ENCODE measurements around the gene OVAAL.
"Not testable (repeated sequence)": the region's sequence is repeated elsewhere in the genome, so short reads cannot be mapped to it uniquely, and the experiment has no call there.

OVAAL gene

DNA sequence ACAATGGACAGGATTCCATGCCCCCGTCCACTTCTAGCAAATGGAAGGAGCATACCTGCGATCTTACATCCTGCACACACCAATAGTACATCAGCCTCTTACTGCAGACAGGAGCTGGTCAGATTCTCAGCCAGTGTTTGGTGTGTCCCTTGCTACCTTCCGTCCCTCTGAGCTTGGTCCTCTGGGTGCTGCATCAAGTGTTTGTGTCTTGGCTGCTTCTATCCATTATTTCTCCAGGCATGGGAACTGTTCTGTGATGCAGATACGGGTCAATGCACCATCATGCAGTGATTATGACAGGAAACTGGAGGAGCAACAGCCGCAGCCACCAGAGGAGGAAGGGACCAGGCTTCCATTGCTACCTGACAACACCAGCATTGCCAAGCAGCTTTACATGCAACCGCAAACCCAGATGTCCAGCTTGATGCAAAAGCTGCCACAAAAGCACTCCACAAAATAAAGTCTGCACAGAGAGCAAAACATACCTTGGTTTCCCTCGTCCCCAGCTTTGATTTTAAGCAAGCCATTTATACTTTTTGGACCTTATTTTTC is 21.9 kb upstream of the OVAAL start:
- H3K9me3 ChIP-seq (ENCODE audit: control insufficient read depth in 5 of 5, low read length in 5 of 5) = no peaks in the 10 kb centered on the region
- H3K36me3 ChIP-seq (ENCODE audit: control insufficient read depth in 5 of 5, insufficient read depth in 5 of 5, low read length in 5 of 5) = no peaks in the 10 kb centered on the region
- H3K27ac ChIP-seq (ENCODE audit: low read depth, low read length) = no peak overlapping the region
- no peak overlapping the region for H3K9ac ChIP-seq (ENCODE audit: low read length in 5 of 5)
- no peak overlapping the region for H3K4me3 ChIP-seq (ENCODE audit: low read depth in 1 of 5, low read length in 5 of 5)
- peaks cover 1 to 31% (median 6%) of the 10 kb centered on the region in 5 donors for H3K4me1 ChIP-seq (ENCODE audit: control insufficient read depth in 5 of 5, insufficient read depth in 5 of 5, low read length in 5 of 5)
- H3K27me3 ChIP-seq (ENCODE audit: control insufficient read depth in 5 of 5, insufficient read depth in 4 of 5, low read length in 5 of 5) = peaks cover 0 to 4% (median 0%) of the 10 kb centered on the region in 5 donors

DNA sequence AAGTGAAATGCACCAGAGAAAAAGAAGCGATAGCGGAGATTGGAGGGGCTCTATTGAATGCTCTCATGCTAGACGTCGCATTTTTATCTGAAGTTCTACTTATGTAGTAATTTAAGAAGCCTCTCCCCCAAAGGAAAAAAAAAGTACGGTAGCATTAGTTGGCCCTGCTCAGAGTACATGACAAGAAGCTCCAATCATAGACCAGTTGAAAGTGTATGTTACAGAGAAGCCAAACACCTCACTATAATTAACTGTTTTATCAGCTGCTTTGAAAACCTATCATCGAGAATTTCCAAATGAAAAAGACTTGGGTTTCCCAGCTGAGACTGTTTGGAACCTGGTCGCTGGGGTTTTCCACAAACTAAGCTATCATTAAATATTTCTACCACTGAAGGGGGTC is 19.6 kb upstream of the OVAAL start:
- peaks cover 4 to 25% (median 10%) of the 10 kb centered on the region in 5 donors for H3K4me1 ChIP-seq (ENCODE audit: control insufficient read depth in 5 of 5, insufficient read depth in 5 of 5, low read length in 5 of 5)
- no peaks in the 10 kb centered on the region for H3K9me3 ChIP-seq (ENCODE audit: control insufficient read depth in 5 of 5, low read length in 5 of 5)
- no peak overlapping the region for H3K9ac ChIP-seq (ENCODE audit: low read length in 5 of 5)
- H3K4me3 ChIP-seq (ENCODE audit: low read depth in 1 of 5, low read length in 5 of 5) = no peak overlapping the region
- H3K27me3 ChIP-seq (ENCODE audit: control insufficient read depth in 5 of 5, insufficient read depth in 4 of 5, low read length in 5 of 5) = peaks cover 0 to 4% (median 0%) of the 10 kb centered on the region in 5 donors
- no peaks in the 10 kb centered on the region for H3K36me3 ChIP-seq (ENCODE audit: control insufficient read depth in 5 of 5, insufficient read depth in 5 of 5, low read length in 5 of 5)
- no peak overlapping the region for H3K27ac ChIP-seq (ENCODE audit: low read depth, low read length)

DNA sequence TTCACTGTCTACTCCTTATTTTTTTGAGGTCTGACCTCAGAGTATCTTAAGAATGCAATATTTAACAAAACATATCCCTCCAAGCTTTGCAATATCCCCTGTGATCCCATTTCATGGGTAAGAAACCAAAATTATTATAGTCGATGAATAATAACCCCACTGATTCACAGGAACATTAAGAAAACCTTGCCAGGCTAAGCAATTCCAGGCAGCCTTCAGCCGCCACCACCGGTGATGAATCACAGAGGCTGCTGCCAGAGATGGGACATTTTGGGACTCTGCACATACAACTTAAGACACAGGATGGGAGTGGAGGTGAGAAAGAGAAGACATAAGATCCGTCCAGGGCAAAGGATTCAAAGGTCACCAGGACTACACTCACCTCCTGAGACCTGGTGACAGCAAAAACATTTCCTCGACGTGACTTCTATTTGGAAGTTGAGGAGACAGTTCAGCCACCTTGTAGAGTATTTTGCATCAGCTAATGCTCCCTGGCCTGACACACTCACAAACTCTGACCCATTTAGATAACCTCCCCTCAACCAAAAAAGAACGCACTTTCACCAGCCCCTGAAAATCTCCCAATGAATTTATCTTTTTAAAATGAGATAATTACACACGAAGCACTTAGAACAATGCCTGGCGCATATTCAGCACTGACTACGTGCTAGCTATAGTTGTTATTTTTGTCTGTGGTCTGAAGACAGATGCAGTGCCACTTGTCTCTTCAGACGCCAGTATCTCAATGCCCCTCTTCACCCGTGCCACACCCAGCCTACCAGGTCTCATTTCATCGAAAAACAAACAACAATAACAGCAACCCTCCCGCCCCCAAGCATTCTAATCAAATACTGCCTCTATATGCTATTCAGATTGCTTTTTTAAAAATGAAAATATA is 17.8 kb upstream of the OVAAL start:
- no peaks in the 10 kb centered on the region for H3K36me3 ChIP-seq (ENCODE audit: control insufficient read depth in 5 of 5, insufficient read depth in 5 of 5, low read length in 5 of 5)
- H3K9me3 ChIP-seq (ENCODE audit: control insufficient read depth in 5 of 5, low read length in 5 of 5) = no peaks in the 10 kb centered on the region
- H3K27ac ChIP-seq (ENCODE audit: low read depth, low read length) = peak overlapping the region; percentile 44
- no peak overlapping the region for H3K4me3 ChIP-seq (ENCODE audit: low read depth in 1 of 5, low read length in 5 of 5)
- no peak overlapping the region for H3K9ac ChIP-seq (ENCODE audit: low read length in 5 of 5)
- peaks cover 0 to 4% (median 0%) of the 10 kb centered on the region in 5 donors for H3K27me3 ChIP-seq (ENCODE audit: control insufficient read depth in 5 of 5, insufficient read depth in 4 of 5, low read length in 5 of 5)
- H3K4me1 ChIP-seq (ENCODE audit: control insufficient read depth in 5 of 5, insufficient read depth in 5 of 5, low read length in 5 of 5) = peaks cover 4 to 25% (median 10%) of the 10 kb centered on the region in 5 donors

DNA sequence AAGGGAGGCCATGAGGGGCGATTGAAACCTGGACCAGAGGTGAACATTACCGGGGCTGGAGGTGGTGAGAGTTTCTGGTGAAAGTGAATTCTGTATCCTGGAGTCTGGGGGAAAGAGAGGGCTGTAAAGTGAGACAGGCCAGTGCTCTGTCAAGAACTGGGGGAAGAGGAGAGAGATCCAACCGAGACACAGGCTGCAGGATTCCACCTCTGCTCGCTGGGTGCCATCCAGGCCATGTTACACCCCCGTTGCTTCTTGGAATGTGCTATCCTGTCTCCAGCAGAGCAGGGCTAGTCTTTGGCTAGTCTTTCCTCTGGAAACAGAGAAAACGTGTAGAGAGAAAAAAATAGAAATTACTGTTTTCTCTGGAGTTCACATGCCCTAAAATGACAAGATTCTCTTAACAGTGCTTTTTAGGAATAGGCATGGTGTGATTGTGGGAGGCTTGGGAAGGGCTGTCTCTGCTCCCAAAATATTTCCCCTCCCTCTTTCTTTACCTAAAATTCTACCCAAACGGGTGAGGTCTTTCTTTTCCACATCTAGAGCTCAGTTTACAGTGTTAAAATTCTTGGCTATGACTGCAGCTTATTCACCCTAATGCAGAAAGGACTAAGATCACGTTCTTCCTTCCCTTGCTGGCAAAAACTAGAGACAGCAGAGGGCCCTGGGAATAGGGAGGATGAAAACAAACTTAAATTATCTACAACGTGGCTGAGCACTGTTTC is 16.5 kb upstream of the OVAAL start:
- no peak overlapping the region for H3K4me3 ChIP-seq (ENCODE audit: low read depth in 1 of 5, low read length in 5 of 5)
- H3K27me3 ChIP-seq (ENCODE audit: control insufficient read depth in 5 of 5, insufficient read depth in 4 of 5, low read length in 5 of 5) = no peaks in the 10 kb centered on the region
- H3K27ac ChIP-seq (ENCODE audit: low read depth, low read length) = peak overlapping the region; percentile 19
- H3K36me3 ChIP-seq (ENCODE audit: control insufficient read depth in 5 of 5, insufficient read depth in 5 of 5, low read length in 5 of 5) = no peaks in the 10 kb centered on the region
- no peaks in the 10 kb centered on the region for H3K9me3 ChIP-seq (ENCODE audit: control insufficient read depth in 5 of 5, low read length in 5 of 5)
- H3K9ac ChIP-seq (ENCODE audit: low read length in 5 of 5) = peak overlapping the region in 2 of 5 donors; percentile 45 to 49
- peaks cover 4 to 25% (median 10%) of the 10 kb centered on the region in 5 donors for H3K4me1 ChIP-seq (ENCODE audit: control insufficient read depth in 5 of 5, insufficient read depth in 5 of 5, low read length in 5 of 5)

DNA sequence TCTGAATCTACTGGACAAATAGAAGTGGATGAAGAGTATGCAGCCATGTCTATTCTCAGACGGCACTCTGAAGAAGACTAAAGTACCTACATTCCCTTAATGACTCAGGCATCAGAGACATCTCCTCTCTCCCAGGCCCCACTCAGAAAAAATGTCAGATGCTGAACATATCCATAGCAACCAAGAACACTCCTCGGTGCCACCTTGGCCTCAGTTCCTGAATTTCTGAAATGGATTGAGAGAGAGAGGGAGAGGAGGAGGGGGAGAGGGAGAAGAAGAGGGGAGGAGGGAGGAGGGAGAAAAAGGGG is 16.0 kb upstream of the OVAAL start:
- H3K9me3 ChIP-seq (ENCODE audit: control insufficient read depth in 5 of 5, low read length in 5 of 5) = no peaks in the 10 kb centered on the region
- H3K4me1 ChIP-seq (ENCODE audit: control insufficient read depth in 5 of 5, insufficient read depth in 5 of 5, low read length in 5 of 5) = peaks cover 4 to 25% (median 10%) of the 10 kb centered on the region in 5 donors
- no peak overlapping the region for H3K4me3 ChIP-seq (ENCODE audit: low read depth in 1 of 5, low read length in 5 of 5)
- H3K36me3 ChIP-seq (ENCODE audit: control insufficient read depth in 5 of 5, insufficient read depth in 5 of 5, low read length in 5 of 5) = no peaks in the 10 kb centered on the region
- no peak overlapping the region for H3K9ac ChIP-seq (ENCODE audit: low read length in 5 of 5)
- peak overlapping the region; percentile 19 for H3K27ac ChIP-seq (ENCODE audit: low read depth, low read length)
- no peaks in the 10 kb centered on the region for H3K27me3 ChIP-seq (ENCODE audit: control insufficient read depth in 5 of 5, insufficient read depth in 4 of 5, low read length in 5 of 5)

DNA sequence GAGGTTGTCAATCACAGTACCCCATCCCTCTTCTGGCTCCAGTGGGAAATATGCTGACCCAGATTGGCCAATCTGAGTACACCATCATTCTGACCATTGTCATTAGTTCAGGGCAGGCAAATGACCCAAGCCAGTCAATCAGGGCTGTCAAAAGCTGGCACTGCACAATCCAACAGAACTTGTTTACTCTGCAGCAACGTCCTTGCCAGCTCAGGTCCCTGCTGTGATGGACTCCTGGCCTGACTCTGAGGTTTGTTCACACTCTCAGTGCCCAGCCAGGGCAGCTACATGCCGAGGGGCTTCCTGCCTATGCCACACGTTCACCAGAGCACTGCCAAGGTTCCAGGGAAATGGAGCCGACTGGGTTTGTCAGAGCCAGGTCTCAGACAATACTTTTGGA is 14.7 kb upstream of the OVAAL start:
- Histone ChIP-seq H3K4me3 (ENCODE audit: low read depth in 1 of 5, low read length in 5 of 5) (no peak overlapping the region), H3K9ac (ENCODE audit: low read length in 5 of 5) (no peak overlapping the region), H3K27ac (ENCODE audit: low read depth, low read length) (no peak overlapping the region)

DNA sequence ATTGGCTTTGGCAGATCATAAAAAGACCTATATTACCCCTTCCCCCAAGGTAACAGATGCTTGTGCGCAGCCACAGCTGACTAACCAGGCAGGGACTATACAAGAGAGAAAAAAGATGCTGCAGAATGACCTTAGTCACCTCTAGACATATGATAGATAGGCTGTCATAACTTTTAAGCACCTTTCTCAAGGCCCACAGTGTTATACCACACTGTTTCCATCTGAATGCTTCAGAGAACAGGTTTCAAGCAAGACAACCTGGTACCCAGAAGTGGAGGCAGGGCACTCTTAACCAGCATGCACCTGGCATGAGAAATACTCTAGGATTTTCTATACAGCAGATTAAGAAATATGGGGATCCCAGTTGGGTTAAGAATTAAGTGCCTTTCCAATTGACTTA is 12.8 kb upstream of the OVAAL start:
- peaks cover 2 to 17% (median 10%) of the 10 kb centered on the region in 5 donors for H3K4me1 ChIP-seq (ENCODE audit: control insufficient read depth in 5 of 5, insufficient read depth in 5 of 5, low read length in 5 of 5)
- no peaks in the 10 kb centered on the region for H3K36me3 ChIP-seq (ENCODE audit: control insufficient read depth in 5 of 5, insufficient read depth in 5 of 5, low read length in 5 of 5)
- no peak overlapping the region for H3K27ac ChIP-seq (ENCODE audit: low read depth, low read length)
- H3K4me3 ChIP-seq (ENCODE audit: low read depth in 1 of 5, low read length in 5 of 5) = no peak overlapping the region
- H3K9ac ChIP-seq (ENCODE audit: low read length in 5 of 5) = no peak overlapping the region
- H3K9me3 ChIP-seq (ENCODE audit: control insufficient read depth in 5 of 5, low read length in 5 of 5) = no peaks in the 10 kb centered on the region
- H3K27me3 ChIP-seq (ENCODE audit: control insufficient read depth in 5 of 5, insufficient read depth in 4 of 5, low read length in 5 of 5) = no peaks in the 10 kb centered on the region

More for the DNA sequence above, 14.7 kb upstream of the OVAAL start:
- Histone ChIP-seq H3K27me3 (ENCODE audit: control insufficient read depth in 5 of 5, insufficient read depth in 4 of 5, low read length in 5 of 5) (no peaks in the 10 kb centered on the region), H3K4me1 (ENCODE audit: control insufficient read depth in 5 of 5, insufficient read depth in 5 of 5, low read length in 5 of 5) (peaks cover 4 to 25% (median 10%) of the 10 kb centered on the region in 5 donors), H3K9me3 (ENCODE audit: control insufficient read depth in 5 of 5, low read length in 5 of 5) (no peaks in the 10 kb centered on the region), H3K36me3 (ENCODE audit: control insufficient read depth in 5 of 5, insufficient read depth in 5 of 5, low read length in 5 of 5) (no peaks in the 10 kb centered on the region)

DNA sequence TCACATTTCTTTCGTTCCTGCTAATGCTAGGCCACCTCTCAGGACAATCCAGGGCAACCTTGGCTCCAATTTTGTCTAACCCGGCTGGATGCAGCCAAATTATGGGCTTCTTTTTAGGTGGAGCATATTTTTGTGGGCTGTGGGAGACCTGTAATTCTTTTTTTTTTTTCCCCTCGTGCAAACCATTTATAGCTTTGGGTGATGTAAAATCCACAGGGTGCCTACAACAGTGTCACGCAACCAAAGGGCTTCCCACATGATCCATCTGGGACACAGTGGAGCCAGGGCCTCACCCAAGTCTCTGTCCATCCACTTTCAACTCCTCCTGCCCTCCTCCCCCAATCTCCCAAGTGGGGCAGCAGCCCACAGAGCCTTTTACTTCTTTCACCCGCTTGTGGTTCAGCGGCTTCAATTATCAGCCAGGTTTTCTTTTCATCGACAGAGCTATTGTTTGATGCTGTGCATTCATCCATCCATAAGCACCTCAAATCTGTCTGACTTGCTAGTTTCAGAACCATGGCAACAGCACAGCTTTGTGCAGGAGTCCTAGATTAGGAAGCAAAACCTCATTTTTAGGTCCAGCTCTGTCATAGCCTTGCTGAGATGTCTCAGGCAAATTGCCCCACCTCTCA is 10.0 kb upstream of the OVAAL start:
- Histone ChIP-seq H3K4me1 (ENCODE audit: control insufficient read depth in 5 of 5, insufficient read depth in 5 of 5, low read length in 5 of 5) (no peaks in the 10 kb centered on the region), H3K36me3 (ENCODE audit: control insufficient read depth in 5 of 5, insufficient read depth in 5 of 5, low read length in 5 of 5) (no peaks in the 10 kb centered on the region), H3K9ac (ENCODE audit: low read length in 5 of 5) (no peak overlapping the region), H3K4me3 (ENCODE audit: low read depth in 1 of 5, low read length in 5 of 5) (no peak overlapping the region), H3K9me3 (ENCODE audit: control insufficient read depth in 5 of 5, low read length in 5 of 5) (no peaks in the 10 kb centered on the region), H3K27me3 (ENCODE audit: control insufficient read depth in 5 of 5, insufficient read depth in 4 of 5, low read length in 5 of 5) (no peaks in the 10 kb centered on the region), H3K27ac (ENCODE audit: low read depth, low read length) (no peak overlapping the region)

DNA sequence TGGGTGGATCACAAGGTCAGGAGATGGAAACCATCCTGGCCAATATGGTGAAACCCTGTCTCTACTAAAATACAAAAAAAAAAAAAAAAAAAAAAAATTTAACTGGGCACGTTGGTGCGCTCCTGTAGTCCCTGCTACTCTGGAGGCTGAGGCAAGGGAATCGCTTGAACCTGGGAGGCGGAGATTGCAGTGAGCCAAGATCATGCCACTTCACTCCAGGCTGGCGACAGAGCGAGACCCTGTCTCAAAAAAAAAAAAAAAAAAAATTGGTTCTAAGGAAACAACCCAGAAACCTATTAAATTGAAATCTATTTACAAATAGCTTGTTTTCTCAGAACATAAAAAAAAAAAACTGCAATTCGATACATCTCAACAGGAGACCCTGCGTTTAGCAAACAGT is 9.0 kb upstream of the OVAAL start:
- not testable (repeated sequence) for H3K36me3 ChIP-seq (ENCODE audit: control insufficient read depth in 5 of 5, insufficient read depth in 5 of 5, low read length in 5 of 5); H3K4me1 ChIP-seq (ENCODE audit: control insufficient read depth in 5 of 5, insufficient read depth in 5 of 5, low read length in 5 of 5); H3K4me3 ChIP-seq (ENCODE audit: low read depth in 1 of 5, low read length in 5 of 5); H3K27me3 ChIP-seq (ENCODE audit: control insufficient read depth in 5 of 5, insufficient read depth in 4 of 5, low read length in 5 of 5); H3K9me3 ChIP-seq (ENCODE audit: control insufficient read depth in 5 of 5, low read length in 5 of 5); H3K27ac ChIP-seq (ENCODE audit: low read depth, low read length); H3K9ac ChIP-seq (ENCODE audit: low read length in 5 of 5)

DNA sequence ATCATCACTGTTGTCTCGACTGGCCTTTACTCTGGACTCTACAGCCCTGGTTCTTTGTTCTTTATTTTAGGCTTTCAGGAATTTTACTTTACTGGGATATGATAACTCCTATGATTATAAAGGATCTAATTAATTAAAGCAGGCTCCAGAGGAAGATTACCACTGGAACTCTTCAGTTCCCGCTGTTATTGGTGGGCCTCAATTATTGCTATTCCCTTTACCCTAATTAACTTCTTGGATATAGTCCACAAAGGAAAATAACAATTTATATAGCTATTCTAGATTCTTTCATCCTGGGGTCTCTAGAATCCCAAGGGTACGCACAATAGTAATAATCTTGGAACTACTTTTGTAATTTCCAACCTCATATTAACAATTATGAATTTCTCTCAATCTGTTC is 8.5 kb upstream of the OVAAL start:
- Histone ChIP-seq H3K4me3 (ENCODE audit: low read depth in 1 of 5, low read length in 5 of 5) (no peak overlapping the region), H3K9me3 (ENCODE audit: control insufficient read depth in 5 of 5, low read length in 5 of 5) (no peaks in the 10 kb centered on the region), H3K36me3 (ENCODE audit: control insufficient read depth in 5 of 5, insufficient read depth in 5 of 5, low read length in 5 of 5) (no peaks in the 10 kb centered on the region), H3K27ac (ENCODE audit: low read depth, low read length) (no peak overlapping the region), H3K9ac (ENCODE audit: low read length in 5 of 5) (no peak overlapping the region), H3K4me1 (ENCODE audit: control insufficient read depth in 5 of 5, insufficient read depth in 5 of 5, low read length in 5 of 5) (no peaks in the 10 kb centered on the region), H3K27me3 (ENCODE audit: control insufficient read depth in 5 of 5, insufficient read depth in 4 of 5, low read length in 5 of 5) (no peaks in the 10 kb centered on the region)
